CD4-positive, alpha-beta T cell treated with Interferon gamma for 1 hour (primary cell): Measurements from ENCODE around the gene ANKRD50.

Experiments
- DNase-seq: peaks from one replicate; pipeline ENCODE4 v3.0.0-alpha.2; 2020

The ANKRD50 gene

DNA sequence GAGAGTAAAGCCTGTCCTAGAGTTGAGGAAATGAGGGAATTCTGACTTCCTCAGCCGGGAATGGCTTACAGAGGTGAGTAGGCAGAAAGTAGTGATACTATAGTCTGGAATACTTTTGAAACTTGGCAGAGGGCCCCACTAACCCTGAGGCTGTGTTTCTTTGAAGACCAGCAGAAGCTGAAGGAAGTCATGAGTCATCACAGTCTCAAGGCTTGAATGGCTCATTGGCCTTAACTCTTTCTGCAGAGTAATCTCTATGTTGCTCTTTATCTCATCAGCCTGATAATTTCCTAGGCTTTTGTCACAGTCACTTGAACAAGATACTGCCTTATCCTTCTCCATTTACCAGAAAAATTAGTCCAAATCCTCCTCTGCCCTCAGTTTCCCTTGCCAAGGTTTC lies 80.8 kb downstream of the ANKRD50 start:
- no peak for DNase-seq

DNA sequence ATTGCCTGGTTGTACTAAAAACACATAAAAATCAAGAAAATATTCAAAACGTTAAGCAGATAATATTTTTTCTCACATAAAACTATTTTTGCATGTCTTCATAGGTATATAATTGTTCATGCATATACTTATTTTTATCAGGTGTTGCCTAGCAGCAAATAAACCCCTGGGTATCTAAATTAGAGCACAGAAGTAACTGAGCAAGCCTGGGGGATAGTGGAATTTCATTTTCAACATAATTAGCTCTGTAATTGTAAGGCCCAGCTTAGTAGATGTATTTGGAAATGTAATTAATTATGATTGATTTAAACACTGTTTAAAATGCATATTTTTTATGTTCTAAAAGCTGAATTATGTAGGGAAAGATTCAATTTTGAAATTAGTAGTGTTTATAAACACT lies 82.9 kb downstream of the ANKRD50 start:
- no peak for DNase-seq
